Esophagus muscularis mucosa (tissue), 3 donors: ENCODE data around the gene HERC2.

Experiments used
- CTCF ChIP-seq, 3 experiments: fragments of 200-600 bp in 2 of 3; fragments of 450-650 bp in 1 of 3; sonication (generic) in 2 of 3; IDR thresholded peaks; one replicate each; pipeline ENCODE4 v1.5.1; 2017 to 2019; ENCODE audit warnings: antibody characterized with exemption in 3 of 3, mild to moderate bottlenecking in 2 of 3, moderate library complexity in 1 of 3
- POLR2A ChIP-seq: fragments of 450-650 bp; IDR thresholded peaks from one replicate; pipeline ENCODE4 v1.6.1; 2017; ENCODE audit warnings: antibody characterized with exemption, moderate library complexity, mild to moderate bottlenecking, low read depth
- POLR2AphosphoS5 ChIP-seq, 2 donors: sonication (generic); formaldehyde crosslinking; IDR thresholded peaks; one replicate each; pipeline ENCODE4 v1.6.1; 2017; ENCODE audit warnings: antibody characterized with exemption in 2 of 2

- no peak for TF ChIP-seq CTCF (IDR thresholded peaks at IDR 0.05)
- TF ChIP-seq POLR2A, result no peak
- TF ChIP-seq POLR2AphosphoS5 (IDR thresholded peaks at IDR 0.05), result no peak
These were observed 40.1 kb downstream of the HERC2 start for GRCh38 chr15:28281876-28282275.
